WERI-Rb-1 (cell line): ENCODE results near the gene CAMTA1.

Source experiments
- DNase-seq: peaks from one replicate; pipeline ENCODE4 v3.0.0-alpha.2; 2020
- H3K27ac ChIP-seq: fragments of 250-450 bp; sonication (Bioruptor Pico); 2 replicates; pipeline ENCODE4 v1.5.1; 2020; ENCODE audit warnings: mild to moderate bottlenecking, moderate library complexity
- H3K27me3 ChIP-seq: fragments of 250-450 bp; sonication (Bioruptor Pico); 2 replicates; pipeline ENCODE4 v1.5.1; 2021; ENCODE audit warnings: mild to moderate bottlenecking, low read depth, moderate library complexity; ENCODE audit not compliant: insufficient read depth, severe bottlenecking
- H3K36me3 ChIP-seq: fragments of 250-450 bp; sonication (Bioruptor Pico); 2 replicates; pipeline ENCODE4 v1.5.1; 2020; ENCODE audit warnings: mild to moderate bottlenecking, moderate library complexity
- H3K4me3 ChIP-seq: 2 replicates; pipeline ENCODE4 v1.5.1; 2011; ENCODE audit warnings: low read depth, mild to moderate bottlenecking, control low read depth, low read length
- H3K9me3 ChIP-seq: fragments of 250-450 bp; sonication (Bioruptor Pico); 2 replicates; pipeline ENCODE4 v1.5.1; 2021; ENCODE audit warnings: mild to moderate bottlenecking, moderate library complexity; ENCODE audit not compliant: severe bottlenecking
- TF ChIP-seq, protein P1 (sequence below): IDR thresholded peaks from 2 replicates; pipeline ENCODE4 v1.5.1; 2011; ENCODE audit warnings: low read depth, mild to moderate bottlenecking, control low read depth, inconsistent platforms, low read length

CAMTA1 gene

DNA sequence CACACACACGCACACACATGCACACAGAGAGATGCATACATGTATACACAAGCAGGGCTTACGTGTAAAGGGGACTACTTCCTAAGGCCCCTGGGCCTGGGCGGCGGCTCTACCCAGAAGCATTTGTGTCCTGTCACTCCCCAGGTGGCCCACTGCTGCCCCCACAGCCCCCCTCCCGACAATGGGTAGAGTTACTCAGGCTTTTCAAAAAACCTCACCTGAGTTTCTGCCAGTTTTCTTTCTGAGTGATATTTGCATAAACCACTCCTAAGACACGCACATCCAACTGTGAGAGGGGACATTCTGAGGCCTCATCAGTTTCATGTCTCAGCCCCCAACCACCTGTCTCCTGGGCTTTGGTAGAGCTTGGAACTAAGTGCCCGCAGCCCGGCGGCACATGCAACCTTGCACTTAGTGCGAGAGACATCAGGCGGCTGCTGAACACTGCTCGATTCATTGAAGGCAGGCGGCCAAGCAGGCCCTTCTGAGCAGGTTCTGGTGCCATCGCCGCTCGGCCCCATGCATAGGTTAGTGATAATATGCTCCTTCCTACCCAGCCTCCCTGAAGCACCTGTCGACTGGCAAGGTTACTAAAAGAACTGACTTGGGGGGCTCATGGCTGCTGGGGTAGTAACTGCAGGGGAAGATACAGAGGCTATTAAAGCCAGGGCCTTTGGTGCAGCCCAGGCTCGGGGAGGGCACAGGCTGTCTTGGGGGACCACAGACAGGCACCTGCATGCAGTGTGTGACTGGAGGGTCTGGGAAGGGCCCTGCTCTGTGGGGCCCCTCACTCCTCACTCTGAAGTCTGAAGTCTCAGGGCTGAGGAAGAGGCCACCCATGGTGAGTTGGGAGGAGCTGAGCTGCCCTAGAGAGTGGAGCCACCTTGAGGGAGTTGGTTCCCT, 621.6 kb downstream of the CAMTA1 start:
- no peak for DNase-seq
- no peaks in the 10 kb centered on the region for H3K27me3 ChIP-seq
- H3K4me3 ChIP-seq: no peak overlapping the region
- H3K27ac ChIP-seq: no peak overlapping the region
- no peaks in the 10 kb centered on the region for H3K9me3 ChIP-seq
- TF ChIP-seq, protein P1, sequence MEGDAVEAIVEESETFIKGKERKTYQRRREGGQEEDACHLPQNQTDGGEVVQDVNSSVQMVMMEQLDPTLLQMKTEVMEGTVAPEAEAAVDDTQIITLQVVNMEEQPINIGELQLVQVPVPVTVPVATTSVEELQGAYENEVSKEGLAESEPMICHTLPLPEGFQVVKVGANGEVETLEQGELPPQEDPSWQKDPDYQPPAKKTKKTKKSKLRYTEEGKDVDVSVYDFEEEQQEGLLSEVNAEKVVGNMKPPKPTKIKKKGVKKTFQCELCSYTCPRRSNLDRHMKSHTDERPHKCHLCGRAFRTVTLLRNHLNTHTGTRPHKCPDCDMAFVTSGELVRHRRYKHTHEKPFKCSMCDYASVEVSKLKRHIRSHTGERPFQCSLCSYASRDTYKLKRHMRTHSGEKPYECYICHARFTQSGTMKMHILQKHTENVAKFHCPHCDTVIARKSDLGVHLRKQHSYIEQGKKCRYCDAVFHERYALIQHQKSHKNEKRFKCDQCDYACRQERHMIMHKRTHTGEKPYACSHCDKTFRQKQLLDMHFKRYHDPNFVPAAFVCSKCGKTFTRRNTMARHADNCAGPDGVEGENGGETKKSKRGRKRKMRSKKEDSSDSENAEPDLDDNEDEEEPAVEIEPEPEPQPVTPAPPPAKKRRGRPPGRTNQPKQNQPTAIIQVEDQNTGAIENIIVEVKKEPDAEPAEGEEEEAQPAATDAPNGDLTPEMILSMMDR: no peak
- no peaks in the 10 kb centered on the region for H3K36me3 ChIP-seq

DNA sequence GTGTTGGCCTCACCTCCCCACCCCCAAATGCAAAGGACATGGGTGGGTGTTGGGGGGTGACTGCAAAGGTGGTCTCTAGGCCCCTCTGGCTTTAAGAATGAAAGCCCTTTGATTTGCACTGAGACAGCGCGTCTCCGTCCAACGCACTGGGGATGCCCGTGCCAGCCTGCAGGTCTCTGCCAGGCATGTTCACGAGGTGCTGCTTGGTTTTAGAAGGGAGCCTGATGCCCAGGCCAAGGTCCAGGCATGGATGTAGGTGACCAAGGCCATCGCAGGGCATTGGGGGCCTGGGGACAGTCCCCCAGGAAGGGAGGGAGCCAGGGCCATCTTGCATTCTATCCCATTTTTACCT, 622.3 kb downstream of the CAMTA1 start:
- Histone ChIP-seq H3K9me3 (no peaks in the 10 kb centered on the region), H3K36me3 (no peaks in the 10 kb centered on the region), H3K27me3 (no peaks in the 10 kb centered on the region), H3K4me3 (no peak overlapping the region), H3K27ac (no peak overlapping the region)
- no peak for DNase-seq
- TF ChIP-seq, protein P1: no peak

DNA sequence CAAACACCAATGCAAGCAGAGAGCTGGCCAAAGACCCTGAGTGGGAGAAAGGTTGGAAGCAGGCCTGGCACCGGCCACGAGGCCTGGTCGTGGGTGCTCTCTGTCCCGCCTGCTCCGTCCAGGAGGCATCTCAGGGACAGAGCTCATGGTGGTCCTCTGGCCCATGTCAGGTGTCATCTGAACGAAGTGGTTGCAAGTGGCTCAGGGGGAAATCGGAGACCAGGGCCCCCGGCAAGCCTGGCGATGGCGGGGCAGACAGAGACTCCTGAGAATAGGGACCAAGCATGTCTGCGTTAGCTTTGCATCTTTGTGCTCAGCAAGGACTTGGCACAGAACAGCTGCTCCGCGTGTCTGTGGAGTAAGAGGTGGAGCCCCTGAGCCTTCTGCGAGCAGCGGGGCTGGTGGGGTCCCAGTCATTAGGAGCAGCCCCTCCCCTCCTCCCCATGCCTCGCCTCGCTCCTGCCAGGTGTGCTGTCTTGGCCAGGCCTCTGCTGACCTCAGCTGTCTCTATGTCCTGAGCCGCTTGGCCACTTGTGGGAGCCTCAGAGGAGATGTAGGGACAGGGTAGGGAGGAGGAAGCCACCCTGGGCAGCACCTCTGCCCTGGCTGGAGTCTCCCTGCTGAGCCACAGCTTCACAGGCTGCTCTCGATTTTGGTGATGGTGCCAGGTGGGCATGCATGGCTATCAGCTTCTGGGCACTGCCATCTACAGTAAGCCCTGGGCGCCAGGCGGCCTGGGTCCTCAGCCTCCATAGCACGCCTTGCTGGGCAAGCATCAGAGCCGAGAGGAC, 622.9 kb downstream of the CAMTA1 start:
- Histone ChIP-seq H3K4me3 (no peak overlapping the region), H3K27ac (no peak overlapping the region), H3K9me3 (no peaks in the 10 kb centered on the region), H3K27me3 (no peaks in the 10 kb centered on the region), H3K36me3 (no peaks in the 10 kb centered on the region)
- no peak for DNase-seq
- TF ChIP-seq, protein P1: no peak

DNA sequence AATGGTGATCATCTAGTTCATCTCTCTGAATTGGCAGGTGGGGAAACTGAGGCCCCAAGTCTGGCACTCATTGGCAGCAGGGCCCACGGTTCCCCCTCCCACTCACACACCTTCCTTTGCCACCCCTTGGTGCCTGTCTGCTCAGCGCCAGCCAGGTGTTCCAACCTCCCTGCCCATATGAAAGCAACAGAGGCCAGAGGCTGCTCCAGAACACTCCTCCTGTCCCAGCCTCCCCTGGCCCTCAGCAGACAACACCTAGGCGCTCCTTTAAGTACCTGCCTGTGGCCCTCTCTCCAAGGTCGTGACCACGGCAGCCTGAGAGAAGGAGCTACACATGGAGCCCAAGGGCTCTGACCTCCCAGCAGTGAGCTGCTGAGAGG, 623.5 kb downstream of the CAMTA1 start:
- no peak overlapping the region for H3K4me3 ChIP-seq
- H3K36me3 ChIP-seq: no peaks in the 10 kb centered on the region
- TF ChIP-seq, protein P1: no peak
- no peak overlapping the region for H3K27ac ChIP-seq
- H3K27me3 ChIP-seq: no peaks in the 10 kb centered on the region
- no peaks in the 10 kb centered on the region for H3K9me3 ChIP-seq
- no peak for DNase-seq

DNA sequence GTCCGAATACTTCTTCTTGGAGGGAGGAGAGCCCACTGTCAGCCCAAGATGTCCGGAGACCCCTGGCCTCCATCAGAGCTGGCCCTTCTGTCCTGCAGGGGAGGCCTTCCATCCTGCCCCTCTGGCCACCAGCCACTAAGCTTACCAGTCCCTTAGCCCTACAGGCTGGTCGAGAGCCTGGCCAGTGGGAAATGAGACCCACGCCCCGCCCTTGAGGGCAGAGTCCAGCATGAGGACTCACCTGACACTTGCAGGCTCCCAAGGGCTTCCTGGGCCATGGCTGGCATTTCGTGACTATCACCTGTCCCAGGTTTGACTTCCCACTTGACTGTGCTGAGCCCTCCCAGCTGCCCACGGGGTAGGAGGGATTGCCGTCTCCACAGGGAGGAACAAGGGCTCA, 624.0 kb downstream of the CAMTA1 start:
- peak; percentile 5 for DNase-seq
- Histone ChIP-seq H3K9me3 (no peaks in the 10 kb centered on the region), H3K4me3 (no peak overlapping the region), H3K27me3 (no peaks in the 10 kb centered on the region), H3K36me3 (no peaks in the 10 kb centered on the region), H3K27ac (no peak overlapping the region)
- TF ChIP-seq, protein P1: no peak
